H1 (cell line): ENCODE measurements around the gene NEK4. TPM values are rescaled to one million over a fixed set of nuclear protein-coding genes. Genes with fewer than 3 reads are reported as not detected.

Source experiments
- CTCF ChIA-PET: fragments of 300-600 bp; sonication (Branson Sonifier 250); formaldehyde crosslinking; loops from one replicate; lab custom pipeline; 2021; ENCODE audit not compliant: partially characterized antibody; lab: Charles Lee
- POLR2A ChIA-PET: fragments of 300-600 bp; sonication (Branson Sonifier 250); formaldehyde crosslinking; loops from one replicate; lab custom pipeline; 2021; ENCODE audit warnings: inconsistent platforms; ENCODE audit not compliant: partially characterized antibody; lab: Charles Lee
- DNase-seq, 2 experiments: peaks; one replicate each; pipeline versions ENCODE4 v3.0.0 to v3.0.0-alpha.2; 2010 to 2022; ENCODE audit warnings: low spot score in 2 of 2, low read depth in 1 of 2, mixed read lengths in 1 of 2
- FAIRE-seq: peaks from 2 replicates; lab custom pipeline; 2011; peaks lifted over from hg19 to GRCh38; lab: Jason Lieb, UNC
- H2AFZ ChIP-seq: 2 replicates; pipeline ENCODE4 v1.8.1; 2012; ENCODE audit warnings: low read length, inconsistent platforms
- H2AK5ac ChIP-seq: 2 replicates; pipeline ENCODE4 v1.6.1; 2013; ENCODE audit warnings: low read depth, low read length
- H2BK120ac ChIP-seq: replicated peaks from 2 replicates; pipeline ENCODE3; 2013; ENCODE audit warnings: low read depth, low read length, inconsistent platforms
- H2BK12ac ChIP-seq: 2 replicates; pipeline ENCODE4 v1.6.1; 2013; ENCODE audit warnings: low read depth, low read length
- H2BK15ac ChIP-seq: 2 replicates; pipeline ENCODE4 v1.6.1; 2013; ENCODE audit warnings: low read length
- H2BK20ac ChIP-seq: 2 replicates; pipeline ENCODE4 v1.6.1; 2013; ENCODE audit warnings: low read length
- H2BK5ac ChIP-seq: 2 replicates; pipeline ENCODE4 v1.6.1; 2013; ENCODE audit warnings: low read depth, low read length
- H3K14ac ChIP-seq: 2 replicates; pipeline ENCODE4 v1.6.1; 2013; ENCODE audit warnings: inconsistent platforms; ENCODE audit not compliant: insufficient read length
- H3K18ac ChIP-seq: 2 replicates; pipeline ENCODE4 v1.6.1; 2013; ENCODE audit warnings: low read length; ENCODE audit errors: extremely low read depth
- H3K23ac ChIP-seq: 2 replicates; pipeline ENCODE4 v1.6.1; 2013; ENCODE audit warnings: inconsistent platforms; ENCODE audit not compliant: insufficient read length
- H3K23me2 ChIP-seq: 2 replicates; pipeline ENCODE4 v1.6.1; 2013; ENCODE audit warnings: low read depth, low read length
- H3K27ac ChIP-seq: 2 replicates; pipeline ENCODE4 v1.6.1; 2011; ENCODE audit warnings: low read depth, low read length, inconsistent platforms
- H3K27me3 ChIP-seq, 4 experiments: replicated peaks in 1 of 4; 1 replicate in 1 of 4; 2 replicates in 3 of 4; pipeline versions ENCODE4 v1.6.1 to v1.8.1; 2011 to 2013; ENCODE audit warnings: low read length in 3 of 4, mild to moderate bottlenecking in 3 of 4, inconsistent platforms in 2 of 4, mixed read lengths in 2 of 4, moderate library complexity in 1 of 4; ENCODE audit not compliant: control insufficient read depth in 3 of 4, insufficient read depth in 3 of 4; ENCODE audit errors: extremely low read depth in 1 of 4
- H3K36me3 ChIP-seq, 4 experiments: 2 replicates each; pipeline versions ENCODE4 v1.6.1 to v1.8.1; 2011 to 2013; ENCODE audit warnings: mild to moderate bottlenecking in 4 of 4, low read length in 3 of 4, moderate library complexity in 2 of 4, control low read depth in 1 of 4, inconsistent platforms in 1 of 4; ENCODE audit not compliant: insufficient read depth in 4 of 4, control insufficient read depth in 2 of 4
- H3K4ac ChIP-seq: replicated peaks from 2 replicates; pipeline ENCODE3; 2013; ENCODE audit warnings: low read length, low read depth, mixed read lengths, inconsistent platforms; ENCODE audit not compliant: insufficient read length
- H3K4me1 ChIP-seq, 4 experiments: replicated peaks in 1 of 4; 1 replicate in 1 of 4; 2 replicates in 3 of 4; pipeline versions ENCODE4 v1.6.1 to v1.8.1; 2011 to 2013; ENCODE audit warnings: low read length in 3 of 4, inconsistent platforms in 2 of 4, mixed read lengths in 1 of 4; ENCODE audit not compliant: insufficient read depth in 4 of 4, control insufficient read depth in 3 of 4
- H3K4me2 ChIP-seq, 2 experiments: 2 replicates each; pipeline versions ENCODE4 v1.6.1 to v1.8.1; 2011 to 2013; ENCODE audit warnings: low read depth in 2 of 2, low read length in 2 of 2, control low read depth in 1 of 2, inconsistent platforms in 1 of 2, mild to moderate bottlenecking in 1 of 2; ENCODE audit not compliant: insufficient read depth in 1 of 2
- H3K4me3 ChIP-seq, 4 experiments: fragments of 200-600, 300-600 bp in 1 of 4; sonication (generic), shearing (Covaris generic), sonication (Bioruptor Twin) in 1 of 4; 2 replicates each; pipeline versions ENCODE4 v1.5.1 to v1.8.1; 2011 to 2016; ENCODE audit warnings: low read length in 4 of 4, low read depth in 3 of 4, control low read depth in 2 of 4, inconsistent platforms in 2 of 4, mild to moderate bottlenecking in 2 of 4, mixed read lengths in 1 of 4, moderate library complexity in 1 of 4; ENCODE audit not compliant: insufficient read depth in 2 of 4; ENCODE audit errors: extremely low read depth in 1 of 4
- H3K56ac ChIP-seq: replicated peaks from 2 replicates; pipeline ENCODE3; 2013; ENCODE audit warnings: low read depth, mild to moderate bottlenecking, mixed read lengths, low read length, inconsistent platforms; ENCODE audit not compliant: insufficient read length
- H3K79me1 ChIP-seq: 2 replicates; pipeline ENCODE4 v1.6.1; 2013; ENCODE audit warnings: low read depth, low read length, control low read depth
- H3K79me2 ChIP-seq, 2 experiments: 2 replicates each; pipeline versions ENCODE4 v1.6.1 to v1.8.1; 2012 to 2013; ENCODE audit warnings: low read length in 2 of 2, mild to moderate bottlenecking in 2 of 2, inconsistent platforms in 1 of 2; ENCODE audit not compliant: insufficient read depth in 2 of 2, control insufficient read depth in 1 of 2
- H3K9ac ChIP-seq, 4 experiments: replicated peaks in 1 of 4; 1 replicate in 1 of 4; 2 replicates in 3 of 4; pipeline versions ENCODE4 v1.6.1 to v1.8.1; 2011 to 2013; ENCODE audit warnings: low read depth in 3 of 4, low read length in 3 of 4, control low read depth in 2 of 4, mild to moderate bottlenecking in 2 of 4, moderate library complexity in 2 of 4, inconsistent platforms in 1 of 4; ENCODE audit errors: extremely low read depth in 1 of 4
- H3K9me3 ChIP-seq, 2 experiments: 2 replicates each; pipeline versions ENCODE4 v1.6.1 to v1.8.1; 2012 to 2013; ENCODE audit warnings: mild to moderate bottlenecking in 2 of 2, moderate library complexity in 2 of 2, control low read depth in 1 of 2, inconsistent platforms in 1 of 2, low read depth in 1 of 2, low read length in 1 of 2, mixed read lengths in 1 of 2; ENCODE audit not compliant: insufficient read depth in 2 of 2
- H4K20me1 ChIP-seq, 2 experiments: replicated peaks in 1 of 2; 2 replicates each; pipeline versions ENCODE3 to v1.8.1; 2011 to 2013; ENCODE audit warnings: inconsistent platforms in 2 of 2, low read length in 2 of 2, mild to moderate bottlenecking in 1 of 2; ENCODE audit not compliant: insufficient read depth in 2 of 2, control insufficient read depth in 1 of 2
- H4K5ac ChIP-seq: 2 replicates; pipeline ENCODE4 v1.6.1; 2013; ENCODE audit warnings: low read length, low read depth, mixed read lengths, inconsistent platforms; ENCODE audit not compliant: insufficient read length
- H4K8ac ChIP-seq: 2 replicates; pipeline ENCODE4 v1.8.0; 2013; ENCODE audit warnings: mild to moderate bottlenecking, moderate library complexity, low read length, inconsistent platforms; ENCODE audit not compliant: insufficient read depth; ENCODE audit errors: extremely low read depth
- H4K91ac ChIP-seq: replicated peaks from 2 replicates; pipeline ENCODE3; 2013; ENCODE audit warnings: low read length, mixed read lengths, inconsistent platforms; ENCODE audit not compliant: insufficient read length
- CTCF ChIP-seq, 3 experiments: IDR thresholded peaks; 1 replicate in 2 of 3; 2 replicates in 1 of 3; pipeline versions ENCODE4 v1.5.1 to v1.6.1; 2011; ENCODE audit warnings: low read length in 3 of 3, mild to moderate bottlenecking in 3 of 3, inconsistent platforms in 2 of 3, low read depth in 1 of 3, moderate library complexity in 1 of 3; ENCODE audit not compliant: insufficient read depth in 1 of 3; ENCODE audit errors: control extremely low read depth in 1 of 3
- HDAC6 ChIP-seq: IDR thresholded peaks from one replicate; pipeline ENCODE4 v1.7.1; 2012; ENCODE audit warnings: low read depth, mild to moderate bottlenecking, inconsistent platforms, low read length, moderate library complexity
- WGBS, 2 experiments: shearing (Covaris generic) in 1 of 2; methylation state at CpG; one replicate each; pipeline versions ENCODE4 v1.1.6 to v1.1.7; 2013 to 2015; ENCODE audit warnings: low lambda C conversion rate in 2 of 2, mixed read lengths in 2 of 2, inconsistent platforms in 1 of 2, low coverage in 1 of 2, missing lambda C conversion rate in 1 of 2; ENCODE audit not compliant: insufficient replicate concordance in 2 of 2, insufficient coverage in 1 of 2, insufficient read length in 1 of 2; ENCODE audit errors: extremely low coverage in 1 of 2, missing lambda C conversion rate in 1 of 2; 5-methylcytosine and 5-hydroxymethylcytosine counted together
- polyA plus RNA-seq, 7 experiments: library from polyadenylated mRNA; depleted of rRNA in 3 of 7; stranded (reverse) in 5 of 7; unstranded in 2 of 7; fragments of >200 nt in 5 of 7; fragments of 200-250 nt in 2 of 7; gene quantifications; 1 replicate in 5 of 7; 2 replicates in 1 of 7; 4 replicates in 1 of 7; pipeline versions ENCODE4 v1.2.1 to v1.2.3, GENCODE V29; 2011 to 2013; ENCODE audit warnings: missing spikeins in 2 of 7, mixed read lengths in 2 of 7
- total RNA-seq: library from RNA; stranded (reverse); fragmentation: NEBNext Ultra II Directional; extraction: Animal tissue kit (Norgen Biotek cat#: 25700); gene quantifications from 2 replicates; pipeline ENCODE4 v1.2.1, GENCODE V29; 2021

The NEK4 gene
- total and polyA plus RNA-seq, 2 of the 8 experiments (the other 6 are each of a cell fraction or from before 2014, with no cell fraction given) = 7.5 to 40.0 TPM

- Histone ChIP-seq H3K27me3 (no peaks in the 10 kb centered on the region), H3K9me3 (no peaks in the 10 kb centered on the region), H2BK15ac (no peak overlapping the region), H3K4me2 (no peak overlapping the region), H3K79me1 (no peaks in the 10 kb centered on the region), H3K36me3 (no peaks in the 10 kb centered on the region), H2AK5ac (no peak overlapping the region), H3K4me3 (no peak overlapping the region), H2BK12ac (no peak overlapping the region; the same call in 1 of the 2 replicates), H3K27ac (no peak overlapping the region), H2BK20ac (no peak overlapping the region), H2BK5ac (no peak overlapping the region), H3K23me2 (no peaks in the 10 kb centered on the region), H4K8ac (no peak overlapping the region), H2BK120ac (no peak overlapping the region), H4K91ac (no peak overlapping the region), H3K9ac (no peak overlapping the region), H3K4me1 (no peaks in the 10 kb centered on the region), H3K18ac (no peak overlapping the region), H4K20me1 (peaks cover 0 to 3% of the 10 kb centered on the region in 2 experiments), H3K14ac (no peak overlapping the region), H3K23ac (no peak overlapping the region), H3K56ac (no peak overlapping the region), H4K5ac (no peak overlapping the region), H3K4ac (no peak overlapping the region), H3K79me2 (no peaks in the 10 kb centered on the region), H2AFZ (no peak overlapping the region)
- FAIRE-seq = no peak
- TF ChIP-seq HDAC6 (no peak), CTCF (IDR thresholded peaks at IDR 0.05; ENCODE audit: control extremely low read depth in 1 of 3, insufficient read depth in 1 of 3, low read depth in 1 of 3, low read length in 3 of 3) (peak in 1 of 3 experiments; percentile 25; a peak in 1 of 4 replicates)
- DNase-seq = no peak
- 87% methylated on average over 13 of the region's 17 CpGs; no CpG with 5 or more reads in 1 of the 2 experiments for WGBS, 2 experiments
- CTCF ChIA-PET = interaction anchor here (0.8 to 3.2 kb wide), 9 partner anchors 9 to 127 kb away, joined by 3 to 26 read pairs (median 3); no protein-coding TSS in a partner anchor
- POLR2A ChIA-PET = interaction anchor here (1.1 to 1.5 kb wide), 2 partner anchors 10 to 11 kb away, joined by 4 read pairs; no protein-coding TSS in a partner anchor
Measured at GRCh38 chr3:52787672-52788625, 17.2 kb upstream of the NEK4 start.
